Neural cell (in vitro differentiated cells): ENCODE data around the gene HIVEP1. TPM values are rescaled to one million over a fixed set of nuclear protein-coding genes. Genes with fewer than 3 reads are reported as not detected.

Experiments
- H2AFZ ChIP-seq: fragments of 200-600, 300-800 bp; sonication (generic), shearing (Covaris generic); 2 replicates; pipeline ENCODE4 v1.6.0; 2014; ENCODE audit warnings: low read depth, mild to moderate bottlenecking, antibody characterized with exemption, low read length, moderate library complexity
- H3F3A ChIP-seq: fragments of 200-600 bp; shearing (Covaris generic); 2 replicates; pipeline ENCODE4 v1.6.1; 2016; ENCODE audit warnings: mild to moderate bottlenecking, moderate library complexity, mixed read lengths, antibody characterized with exemption, low read length; ENCODE audit not compliant: insufficient read depth, poor library complexity, severe bottlenecking
- H3K27ac ChIP-seq: fragments of 200-600, 300-800 bp; sonication (generic), shearing (Covaris generic); 2 replicates; pipeline ENCODE4 v1.5.1; 2014; ENCODE audit warnings: mild to moderate bottlenecking, low read length, moderate library complexity
- H3K27me3 ChIP-seq: fragments of 300-800, 200-600 bp; sonication (generic), shearing (Covaris generic); 2 replicates; pipeline ENCODE4 v1.6.0; 2014; ENCODE audit warnings: mild to moderate bottlenecking, low read depth, low read length, moderate library complexity; ENCODE audit not compliant: insufficient read depth
- H3K36me3 ChIP-seq: fragments of 300-800, 200-600 bp; sonication (generic), shearing (Covaris generic); 2 replicates; pipeline ENCODE4 v1.5.1; 2014; ENCODE audit warnings: mild to moderate bottlenecking, antibody characterized with exemption, low read length, moderate library complexity; ENCODE audit not compliant: insufficient read depth
- H3K4me2 ChIP-seq: fragments of 300-800, 200-600 bp; sonication (generic), shearing (Covaris generic); 2 replicates; pipeline ENCODE4 v1.6.0; 2014; ENCODE audit warnings: mild to moderate bottlenecking, low read length
- H3K4me3 ChIP-seq: fragments of 300-800, 200-600 bp; sonication (generic), shearing (Covaris generic); 2 replicates; pipeline ENCODE4 v1.5.1; 2014; ENCODE audit warnings: mild to moderate bottlenecking, low read length, moderate library complexity
- H3K79me2 ChIP-seq: fragments of 200-600 bp; shearing (Covaris generic); replicated peaks from 2 replicates; pipeline ENCODE4 v1.6.0; 2014; ENCODE audit warnings: mild to moderate bottlenecking, low read length, moderate library complexity; ENCODE audit not compliant: insufficient read depth
- H3K9ac ChIP-seq: fragments of 300-800, 200-600 bp; sonication (generic), shearing (Covaris generic); 2 replicates; pipeline ENCODE4 v1.6.1; 2016; ENCODE audit warnings: mild to moderate bottlenecking, low read length, mixed read lengths
- H3K9me2 ChIP-seq: fragments of 200-600 bp; shearing (Covaris generic); 2 replicates; pipeline ENCODE4 v1.6.1; 2016; ENCODE audit warnings: mild to moderate bottlenecking, low read length, mixed read lengths; ENCODE audit not compliant: insufficient read depth
- H3K9me3 ChIP-seq: fragments of 200-600, 300-800 bp; sonication (generic), shearing (Covaris generic); 2 replicates; pipeline ENCODE4 v1.6.1; 2016; ENCODE audit warnings: mild to moderate bottlenecking, mixed run types, low read length, moderate library complexity, mixed read lengths
- H4K20me1 ChIP-seq: fragments of 200-600 bp; shearing (Covaris generic); 2 replicates; pipeline ENCODE4 v1.6.1; 2016; ENCODE audit warnings: mild to moderate bottlenecking, mixed run types; ENCODE audit not compliant: insufficient read depth
- EP300 ChIP-seq: fragments of 450-650 bp; conservative IDR thresholded peaks from 2 replicates; pipeline ENCODE4 v1.6.1; 2014; ENCODE audit warnings: antibody characterized with exemption, mild to moderate bottlenecking, moderate library complexity; ENCODE audit not compliant: poor library complexity, severe bottlenecking
- EZH2 ChIP-seq: fragments of 200-600, 300-800 bp; shearing (Covaris generic), sonication (generic); IDR thresholded peaks from 2 replicates; pipeline ENCODE4 v1.6.1; 2014; ENCODE audit warnings: antibody characterized with exemption, low read length, borderline replicate concordance, mild to moderate bottlenecking; ENCODE audit not compliant: insufficient read depth, poor library complexity, severe bottlenecking
- MXI1 ChIP-seq: fragments of 450-650 bp; conservative IDR thresholded peaks from 2 replicates; pipeline ENCODE4 v1.6.1; 2014; ENCODE audit warnings: antibody characterized with exemption, mild to moderate bottlenecking; ENCODE audit not compliant: poor library complexity, severe bottlenecking
- POLR2AphosphoS5 ChIP-seq: IDR thresholded peaks from 2 replicates; pipeline ENCODE4 v1.6.1; 2012
- RAD21 ChIP-seq: fragments of 450-650 bp; conservative IDR thresholded peaks from 2 replicates; pipeline ENCODE4 v1.6.1; 2014; ENCODE audit warnings: antibody characterized with exemption, mild to moderate bottlenecking, moderate library complexity
- REST ChIP-seq: IDR thresholded peaks from 2 replicates; pipeline ENCODE4 v1.6.1; 2012; ENCODE audit warnings: borderline replicate concordance
- SMC3 ChIP-seq: fragments of 450-650 bp; conservative IDR thresholded peaks from 2 replicates; pipeline ENCODE4 v1.6.1; 2014; ENCODE audit warnings: antibody characterized with exemption, mild to moderate bottlenecking, moderate library complexity; ENCODE audit not compliant: poor library complexity
- TAF1 ChIP-seq: IDR thresholded peaks from 2 replicates; pipeline ENCODE4 v1.6.1; 2012; ENCODE audit warnings: low read depth
- polyA plus RNA-seq: library from polyadenylated mRNA; depleted of rRNA; stranded (reverse); fragments of >200 nt; gene quantifications from 2 replicates; pipeline ENCODE4 v1.2.3, GENCODE V29; 2014
- TF ChIP-seq, protein P1 (sequence below): fragments of 450-650 bp; IDR thresholded peaks from 2 replicates; pipeline ENCODE4 v1.5.1; 2014; ENCODE audit warnings: antibody characterized with exemption, mild to moderate bottlenecking, moderate library complexity; ENCODE audit not compliant: poor library complexity, severe bottlenecking

HIVEP1 gene
- polyA plus RNA-seq, 1 donor from 2014 or later: 3.6 TPM

- Histone ChIP-seq H4K20me1 (no peaks in the 10 kb centered on the region), H3K36me3 (no peaks in the 10 kb centered on the region), H3K9me3 (no peaks in the 10 kb centered on the region), H3K9ac (no peak overlapping the region), H3K27me3 (no peaks in the 10 kb centered on the region), H3K9me2 (no peaks in the 10 kb centered on the region), H2AFZ (no peak overlapping the region), H3K27ac (no peak overlapping the region), H3K4me3 (no peak overlapping the region), H3F3A (no peaks in the 10 kb centered on the region), H3K4me2 (no peak overlapping the region), H3K79me2 (peaks cover 15% of the 10 kb centered on the region)
- no peak for TF ChIP-seq TAF1
- no peak for TF ChIP-seq SMC3
- no peak for TF ChIP-seq MXI1
- no peak for TF ChIP-seq EZH2
- TF ChIP-seq POLR2AphosphoS5: no peak
- no peak for TF ChIP-seq RAD21
- TF ChIP-seq, protein P1, sequence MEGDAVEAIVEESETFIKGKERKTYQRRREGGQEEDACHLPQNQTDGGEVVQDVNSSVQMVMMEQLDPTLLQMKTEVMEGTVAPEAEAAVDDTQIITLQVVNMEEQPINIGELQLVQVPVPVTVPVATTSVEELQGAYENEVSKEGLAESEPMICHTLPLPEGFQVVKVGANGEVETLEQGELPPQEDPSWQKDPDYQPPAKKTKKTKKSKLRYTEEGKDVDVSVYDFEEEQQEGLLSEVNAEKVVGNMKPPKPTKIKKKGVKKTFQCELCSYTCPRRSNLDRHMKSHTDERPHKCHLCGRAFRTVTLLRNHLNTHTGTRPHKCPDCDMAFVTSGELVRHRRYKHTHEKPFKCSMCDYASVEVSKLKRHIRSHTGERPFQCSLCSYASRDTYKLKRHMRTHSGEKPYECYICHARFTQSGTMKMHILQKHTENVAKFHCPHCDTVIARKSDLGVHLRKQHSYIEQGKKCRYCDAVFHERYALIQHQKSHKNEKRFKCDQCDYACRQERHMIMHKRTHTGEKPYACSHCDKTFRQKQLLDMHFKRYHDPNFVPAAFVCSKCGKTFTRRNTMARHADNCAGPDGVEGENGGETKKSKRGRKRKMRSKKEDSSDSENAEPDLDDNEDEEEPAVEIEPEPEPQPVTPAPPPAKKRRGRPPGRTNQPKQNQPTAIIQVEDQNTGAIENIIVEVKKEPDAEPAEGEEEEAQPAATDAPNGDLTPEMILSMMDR: no peak
Measured at GRCh38 chr6:12071064-12071615, 59.0 kb downstream of the HIVEP1 start.

DNA sequence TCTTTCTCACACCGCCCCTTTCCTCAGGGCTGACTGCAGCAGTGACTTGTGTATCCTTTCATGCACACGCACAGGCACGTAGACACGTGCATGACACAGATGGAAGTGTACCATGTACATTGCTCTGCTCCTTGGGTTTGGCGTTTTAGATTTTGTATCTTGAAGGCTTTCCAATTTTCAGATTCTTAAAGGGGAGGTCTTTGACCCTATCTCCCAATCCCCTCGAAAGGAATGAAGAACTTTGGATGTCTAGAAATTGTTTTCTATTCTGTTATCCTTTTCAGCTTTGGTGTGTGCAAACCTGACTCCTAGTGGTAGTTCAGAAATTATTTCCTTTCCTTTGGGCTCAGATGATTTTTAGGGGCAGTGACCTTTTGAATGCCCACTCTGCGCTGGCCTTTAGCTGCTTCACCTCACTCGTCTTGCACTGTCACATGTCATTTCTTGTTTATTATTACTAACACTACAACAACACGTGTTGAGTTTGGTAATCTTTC is 63.0 kb downstream of the HIVEP1 start:
- Histone ChIP-seq H3K9me3 (no peaks in the 10 kb centered on the region), H3K9me2 (no peaks in the 10 kb centered on the region), H3K27ac (no peak overlapping the region), H3K4me3 (no peak overlapping the region), H3K4me2 (no peak overlapping the region), H3K9ac (no peak overlapping the region), H3F3A (no peaks in the 10 kb centered on the region), H3K27me3 (no peaks in the 10 kb centered on the region), H3K79me2 (peaks cover 8% of the 10 kb centered on the region), H3K36me3 (no peaks in the 10 kb centered on the region), H2AFZ (no peak overlapping the region), H4K20me1 (no peaks in the 10 kb centered on the region)
- TF ChIP-seq REST (no peak), SMC3 (peak; percentile 47), POLR2AphosphoS5 (no peak), TAF1 (no peak), EP300 (no peak), EZH2 (no peak), RAD21 (peak; percentile 47), MXI1 (no peak)
- TF ChIP-seq, protein P1: peak; percentile 40
